Pons (tissue), 1 donor: ENCODE results near the gene KDM4C.

ENCODE experiments used
- DNase-seq: peaks from one replicate; pipeline ENCODE4 v3.0.0-alpha.2; 2016; ENCODE audit warnings: low spot score

Gene KDM4C

GRCh38 chr9:6904371-6904770 lies 146.6 kb downstream of the KDM4C start:
- no peak for DNase-seq

GRCh38 chr9:6905850-6906375 lies 148.1 kb downstream of the KDM4C start:
- no peak for DNase-seq

GRCh38 chr9:6907772-6908381 lies 150.1 kb downstream of the KDM4C start:
- peak; percentile 65 for DNase-seq

- DNase-seq = no peak
Measured at GRCh38 chr9:6909181-6909580, 151.4 kb downstream of the KDM4C start.

GRCh38 chr9:6910032-6910431 lies 152.3 kb downstream of the KDM4C start:
- DNase-seq = no peak

- DNase-seq = no peak
Measured at GRCh38 chr9:6910497-6910896, 152.7 kb downstream of the KDM4C start.

- peak; percentile 88 for DNase-seq
Measured at GRCh38 chr9:6911901-6912638, 154.3 kb downstream of the KDM4C start.

- no peak for DNase-seq
Measured at GRCh38 chr9:6915635-6916034, 157.9 kb downstream of the KDM4C start.

GRCh38 chr9:6917162-6917561 lies 159.4 kb downstream of the KDM4C start:
- DNase-seq = no peak

GRCh38 chr9:6920041-6920440 lies 162.3 kb downstream of the KDM4C start:
- no peak for DNase-seq

GRCh38 chr9:6921315-6921714 lies 163.5 kb downstream of the KDM4C start:
- no peak for DNase-seq

- no peak for DNase-seq
Measured at GRCh38 chr9:6922124-6922676, 164.4 kb downstream of the KDM4C start.

GRCh38 chr9:6922680-6923079 lies 164.9 kb downstream of the KDM4C start:
- DNase-seq = no peak

- DNase-seq = no peak
Measured at GRCh38 chr9:6923086-6923485, 165.3 kb downstream of the KDM4C start.

- no peak for DNase-seq
Measured at GRCh38 chr9:6924149-6924548, 166.4 kb downstream of the KDM4C start.

- peak; percentile 89 for DNase-seq
Measured at GRCh38 chr9:6924988-6925563, 167.3 kb downstream of the KDM4C start.

GRCh38 chr9:6925836-6926235 lies 168.1 kb downstream of the KDM4C start:
- DNase-seq = no peak

- DNase-seq = peak; percentile 37
Measured at GRCh38 chr9:6926436-6926835, 168.7 kb downstream of the KDM4C start.

GRCh38 chr9:6927838-6928237 lies 170.1 kb downstream of the KDM4C start:
- DNase-seq = no peak

- DNase-seq = no peak
Measured at GRCh38 chr9:6928863-6929262, 171.1 kb downstream of the KDM4C start.

GRCh38 chr9:6929441-6930215 lies 171.9 kb downstream of the KDM4C start:
- no peak for DNase-seq

GRCh38 chr9:6930827-6931226 lies 173.1 kb downstream of the KDM4C start:
- DNase-seq = no peak
